Measurements from ENCODE around the gene LGR6.

The LGR6 gene

DNA sequence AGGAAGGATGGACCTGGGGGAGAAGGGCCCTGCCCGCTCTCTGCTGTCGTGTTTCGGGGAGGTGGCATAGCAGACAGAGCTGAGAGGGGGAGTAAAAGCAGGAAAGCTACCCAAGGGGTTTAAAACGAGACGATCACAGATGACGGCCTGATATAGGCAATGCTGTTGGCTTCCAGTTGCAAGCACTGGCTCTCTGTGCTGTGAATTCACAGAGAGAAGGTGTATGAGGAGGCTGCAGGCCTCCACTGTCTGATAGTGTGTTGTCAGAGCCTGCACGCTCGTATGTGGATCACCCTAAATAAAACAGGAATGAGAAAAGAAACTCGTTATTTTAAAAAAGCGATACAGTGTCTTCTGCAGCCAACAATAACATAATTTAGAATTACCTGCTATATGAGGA, 57.4 kb downstream of the LGR6 start:
- no peak for ATAC-seq
- no peak for TF ChIP-seq RARB (CRISPR knock-in tag; IDR thresholded peaks at IDR 0.05)
- TF ChIP-seq, protein P1, sequence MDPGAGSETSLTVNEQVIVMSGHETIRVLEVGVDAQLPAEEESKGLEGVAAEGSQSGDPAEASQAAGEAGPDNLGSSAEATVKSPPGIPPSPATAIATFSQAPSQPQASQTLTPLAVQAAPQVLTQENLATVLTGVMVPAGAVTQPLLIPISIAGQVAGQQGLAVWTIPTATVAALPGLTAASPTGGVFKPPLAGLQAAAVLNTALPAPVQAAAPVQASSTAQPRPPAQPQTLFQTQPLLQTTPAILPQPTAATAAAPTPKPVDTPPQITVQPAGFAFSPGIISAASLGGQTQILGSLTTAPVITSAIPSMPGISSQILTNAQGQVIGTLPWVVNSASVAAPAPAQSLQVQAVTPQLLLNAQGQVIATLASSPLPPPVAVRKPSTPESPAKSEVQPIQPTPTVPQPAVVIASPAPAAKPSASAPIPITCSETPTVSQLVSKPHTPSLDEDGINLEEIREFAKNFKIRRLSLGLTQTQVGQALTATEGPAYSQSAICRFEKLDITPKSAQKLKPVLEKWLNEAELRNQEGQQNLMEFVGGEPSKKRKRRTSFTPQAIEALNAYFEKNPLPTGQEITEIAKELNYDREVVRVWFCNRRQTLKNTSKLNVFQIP (CRISPR knock-in tag; IDR thresholded peaks at IDR 0.05; ENCODE audit: borderline replicate concordance, low read depth): no peak
- no peak for TF ChIP-seq ZFP3 (CRISPR knock-in tag; IDR thresholded peaks at IDR 0.05)

DNA sequence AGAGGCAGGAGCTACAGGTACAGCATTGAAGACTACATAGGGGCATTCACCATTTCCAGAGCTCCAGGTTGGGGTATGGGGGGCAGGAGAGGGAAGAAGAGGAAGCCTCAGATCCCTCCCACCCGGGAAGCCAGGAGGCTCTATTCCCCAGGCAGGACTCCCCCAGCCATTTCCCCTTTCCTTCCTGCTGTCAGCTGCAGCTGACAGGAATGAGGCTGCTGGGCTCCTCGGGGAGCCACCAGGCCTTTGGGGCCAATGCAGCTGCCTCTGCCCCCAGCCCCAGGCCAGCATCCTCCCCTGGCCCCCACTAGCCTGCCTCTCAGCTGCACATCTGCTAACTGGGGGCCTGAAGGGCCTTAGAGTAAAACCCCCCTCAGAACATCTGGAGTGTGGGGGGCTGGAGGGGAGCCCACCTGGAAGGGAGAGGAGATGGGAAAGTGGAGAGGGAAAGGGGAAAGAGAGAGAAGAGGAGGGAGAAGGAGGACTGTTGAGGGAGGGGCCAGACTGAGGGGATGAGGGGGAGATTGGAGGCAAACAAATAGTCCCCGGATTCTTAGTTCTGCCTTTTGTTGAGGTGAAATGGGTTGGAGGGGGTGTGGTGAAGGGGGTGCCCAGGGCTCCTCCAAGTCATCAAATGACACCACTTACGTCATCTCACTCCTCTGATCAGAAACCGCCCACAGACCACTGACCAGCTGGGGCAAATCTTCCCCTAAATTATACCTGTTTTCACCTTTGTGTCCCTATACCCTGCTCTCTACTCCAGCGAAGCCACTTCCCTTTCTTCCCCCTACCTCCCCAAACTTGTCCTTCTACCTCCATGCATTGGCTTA, 58.0 kb downstream of the LGR6 start:
- no peak for ATAC-seq
- no peak for TF ChIP-seq ARNTL (CRISPR knock-in tag; IDR thresholded peaks at IDR 0.05; ENCODE audit: borderline replicate concordance, low read depth)
- TF ChIP-seq, protein P1 (CRISPR knock-in tag; IDR thresholded peaks at IDR 0.05; ENCODE audit: borderline replicate concordance, low read depth): no peak
- TF ChIP-seq ZFP30 (CRISPR knock-in tag; IDR thresholded peaks at IDR 0.05): no peak

DNA sequence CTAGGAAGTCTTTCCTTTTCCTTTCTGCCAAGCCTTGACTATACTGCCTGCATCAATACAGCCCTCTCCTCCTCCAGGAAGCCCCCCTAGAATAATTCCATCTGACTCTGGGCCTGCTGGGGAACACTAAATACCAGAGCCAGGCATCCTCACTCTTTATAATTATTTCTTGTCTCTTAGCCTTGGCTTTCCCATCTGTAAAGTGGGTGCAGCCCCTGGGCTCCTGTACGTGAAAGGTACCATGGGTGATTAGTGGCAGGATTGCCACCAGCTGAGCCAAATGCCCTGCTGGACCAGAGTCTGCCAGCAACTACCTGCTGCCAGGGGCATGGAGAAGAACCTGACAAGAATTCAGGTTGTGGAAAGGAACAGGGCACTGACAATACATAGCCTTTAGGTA, 58.7 kb downstream of the LGR6 start:
- ATAC-seq: no peak
- TF ChIP-seq CSDC2 (CRISPR knock-in tag; IDR thresholded peaks at IDR 0.05) (no peak), ZC3H10 (CRISPR knock-in tag; IDR thresholded peaks at IDR 0.05) (no peak), ZFP3 (CRISPR knock-in tag; IDR thresholded peaks at IDR 0.05) (no peak), ARNTL (CRISPR knock-in tag; IDR thresholded peaks at IDR 0.05; ENCODE audit: borderline replicate concordance, low read depth) (no peak), OSR1 (CRISPR knock-in tag; IDR thresholded peaks at IDR 0.05) (no peak), RARB (CRISPR knock-in tag; IDR thresholded peaks at IDR 0.05) (no peak), ZFP30 (CRISPR knock-in tag; IDR thresholded peaks at IDR 0.05) (no peak), PPARA (CRISPR knock-in tag; IDR thresholded peaks at IDR 0.05; ENCODE audit: borderline replicate concordance) (no peak), TOX (CRISPR knock-in tag; IDR thresholded peaks at IDR 0.05; ENCODE audit: borderline replicate concordance) (no peak), TCF4 (CRISPR knock-in tag; IDR thresholded peaks at IDR 0.05; ENCODE audit: borderline replicate concordance) (no peak), ESRRG (CRISPR knock-in tag; IDR thresholded peaks at IDR 0.05) (no peak), SNAI2 (CRISPR knock-in tag; IDR thresholded peaks at IDR 0.05) (no peak), BACH2 (CRISPR knock-in tag; IDR thresholded peaks at IDR 0.05; ENCODE audit: borderline replicate concordance) (no peak), ZNF565 (CRISPR knock-in tag; conservative IDR thresholded peaks at IDR 0.05; ENCODE audit: low read depth) (no peak)
- TF ChIP-seq, protein P1 (CRISPR knock-in tag; IDR thresholded peaks at IDR 0.05; ENCODE audit: borderline replicate concordance, low read depth): no peak
- TF ChIP-seq, protein P2, sequence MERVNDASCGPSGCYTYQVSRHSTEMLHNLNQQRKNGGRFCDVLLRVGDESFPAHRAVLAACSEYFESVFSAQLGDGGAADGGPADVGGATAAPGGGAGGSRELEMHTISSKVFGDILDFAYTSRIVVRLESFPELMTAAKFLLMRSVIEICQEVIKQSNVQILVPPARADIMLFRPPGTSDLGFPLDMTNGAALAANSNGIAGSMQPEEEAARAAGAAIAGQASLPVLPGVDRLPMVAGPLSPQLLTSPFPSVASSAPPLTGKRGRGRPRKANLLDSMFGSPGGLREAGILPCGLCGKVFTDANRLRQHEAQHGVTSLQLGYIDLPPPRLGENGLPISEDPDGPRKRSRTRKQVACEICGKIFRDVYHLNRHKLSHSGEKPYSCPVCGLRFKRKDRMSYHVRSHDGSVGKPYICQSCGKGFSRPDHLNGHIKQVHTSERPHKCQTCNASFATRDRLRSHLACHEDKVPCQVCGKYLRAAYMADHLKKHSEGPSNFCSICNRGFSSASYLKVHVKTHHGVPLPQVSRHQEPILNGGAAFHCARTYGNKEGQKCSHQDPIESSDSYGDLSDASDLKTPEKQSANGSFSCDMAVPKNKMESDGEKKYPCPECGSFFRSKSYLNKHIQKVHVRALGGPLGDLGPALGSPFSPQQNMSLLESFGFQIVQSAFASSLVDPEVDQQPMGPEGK (CRISPR knock-in tag; IDR thresholded peaks at IDR 0.05; ENCODE audit: borderline replicate concordance): no peak
- TF ChIP-seq, protein P3, sequence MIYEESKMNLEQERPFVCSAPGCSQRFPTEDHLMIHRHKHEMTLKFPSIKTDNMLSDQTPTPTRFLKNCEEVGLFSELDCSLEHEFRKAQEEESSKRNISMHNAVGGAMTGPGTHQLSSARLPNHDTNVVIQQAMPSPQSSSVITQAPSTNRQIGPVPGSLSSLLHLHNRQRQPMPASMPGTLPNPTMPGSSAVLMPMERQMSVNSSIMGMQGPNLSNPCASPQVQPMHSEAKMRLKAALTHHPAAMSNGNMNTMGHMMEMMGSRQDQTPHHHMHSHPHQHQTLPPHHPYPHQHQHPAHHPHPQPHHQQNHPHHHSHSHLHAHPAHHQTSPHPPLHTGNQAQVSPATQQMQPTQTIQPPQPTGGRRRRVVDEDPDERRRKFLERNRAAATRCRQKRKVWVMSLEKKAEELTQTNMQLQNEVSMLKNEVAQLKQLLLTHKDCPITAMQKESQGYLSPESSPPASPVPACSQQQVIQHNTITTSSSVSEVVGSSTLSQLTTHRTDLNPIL (CRISPR knock-in tag; IDR thresholded peaks at IDR 0.05; ENCODE audit: low read depth): no peak
- TF ChIP-seq, protein P4, sequence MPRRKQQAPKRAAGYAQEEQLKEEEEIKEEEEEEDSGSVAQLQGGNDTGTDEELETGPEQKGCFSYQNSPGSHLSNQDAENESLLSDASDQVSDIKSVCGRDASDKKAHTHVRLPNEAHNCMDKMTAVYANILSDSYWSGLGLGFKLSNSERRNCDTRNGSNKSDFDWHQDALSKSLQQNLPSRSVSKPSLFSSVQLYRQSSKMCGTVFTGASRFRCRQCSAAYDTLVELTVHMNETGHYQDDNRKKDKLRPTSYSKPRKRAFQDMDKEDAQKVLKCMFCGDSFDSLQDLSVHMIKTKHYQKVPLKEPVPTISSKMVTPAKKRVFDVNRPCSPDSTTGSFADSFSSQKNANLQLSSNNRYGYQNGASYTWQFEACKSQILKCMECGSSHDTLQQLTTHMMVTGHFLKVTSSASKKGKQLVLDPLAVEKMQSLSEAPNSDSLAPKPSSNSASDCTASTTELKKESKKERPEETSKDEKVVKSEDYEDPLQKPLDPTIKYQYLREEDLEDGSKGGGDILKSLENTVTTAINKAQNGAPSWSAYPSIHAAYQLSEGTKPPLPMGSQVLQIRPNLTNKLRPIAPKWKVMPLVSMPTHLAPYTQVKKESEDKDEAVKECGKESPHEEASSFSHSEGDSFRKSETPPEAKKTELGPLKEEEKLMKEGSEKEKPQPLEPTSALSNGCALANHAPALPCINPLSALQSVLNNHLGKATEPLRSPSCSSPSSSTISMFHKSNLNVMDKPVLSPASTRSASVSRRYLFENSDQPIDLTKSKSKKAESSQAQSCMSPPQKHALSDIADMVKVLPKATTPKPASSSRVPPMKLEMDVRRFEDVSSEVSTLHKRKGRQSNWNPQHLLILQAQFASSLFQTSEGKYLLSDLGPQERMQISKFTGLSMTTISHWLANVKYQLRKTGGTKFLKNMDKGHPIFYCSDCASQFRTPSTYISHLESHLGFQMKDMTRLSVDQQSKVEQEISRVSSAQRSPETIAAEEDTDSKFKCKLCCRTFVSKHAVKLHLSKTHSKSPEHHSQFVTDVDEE (CRISPR knock-in tag; IDR thresholded peaks at IDR 0.05): no peak
- TF ChIP-seq, protein P5, sequence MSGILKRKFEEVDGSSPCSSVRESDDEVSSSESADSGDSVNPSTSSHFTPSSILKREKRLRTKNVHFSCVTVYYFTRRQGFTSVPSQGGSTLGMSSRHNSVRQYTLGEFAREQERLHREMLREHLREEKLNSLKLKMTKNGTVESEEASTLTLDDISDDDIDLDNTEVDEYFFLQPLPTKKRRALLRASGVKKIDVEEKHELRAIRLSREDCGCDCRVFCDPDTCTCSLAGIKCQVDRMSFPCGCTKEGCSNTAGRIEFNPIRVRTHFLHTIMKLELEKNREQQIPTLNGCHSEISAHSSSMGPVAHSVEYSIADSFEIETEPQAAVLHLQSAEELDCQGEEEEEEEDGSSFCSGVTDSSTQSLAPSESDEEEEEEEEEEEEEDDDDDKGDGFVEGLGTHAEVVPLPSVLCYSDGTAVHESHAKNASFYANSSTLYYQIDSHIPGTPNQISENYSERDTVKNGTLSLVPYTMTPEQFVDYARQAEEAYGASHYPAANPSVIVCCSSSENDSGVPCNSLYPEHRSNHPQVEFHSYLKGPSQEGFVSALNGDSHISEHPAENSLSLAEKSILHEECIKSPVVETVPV (CRISPR knock-in tag; IDR thresholded peaks at IDR 0.05): no peak
